ENCODE data around the gene CRAT.

Gene CRAT

GRCh38 chr9:129139233-129139992 lies 28.8 kb upstream of the CRAT start:
- Mint-ChIP-seq H3K27ac (peak overlapping the region; percentile 96), H3K4me3 (peak overlapping the region; percentile 71), H3K36me3 (ENCODE audit: low read depth) (peaks cover 16% of the 10 kb centered on the region), H3K4me1 (peaks cover 77% of the 10 kb centered on the region), H3K9me3 (no peaks in the 10 kb centered on the region), H3K27me3 (ENCODE audit: low read depth, poor library complexity) (peaks cover 3% of the 10 kb centered on the region)
- TF ChIP-seq CTCF (IDR thresholded peaks at IDR 0.05), result peak; percentile 91
- peak; percentile 77 for DNase-seq

- H3K27me3 Mint-ChIP-seq (ENCODE audit: low read depth, poor library complexity), result no peaks in the 10 kb centered on the region
- H3K36me3 Mint-ChIP-seq (ENCODE audit: low read depth), result peaks cover 14% of the 10 kb centered on the region
- no peaks in the 10 kb centered on the region for H3K9me3 Mint-ChIP-seq
- DNase-seq, result peak; percentile 22
- H3K27ac Mint-ChIP-seq, result peak overlapping the region; percentile 92
- peaks cover 73% of the 10 kb centered on the region for H3K4me1 Mint-ChIP-seq
- no peak for TF ChIP-seq CTCF (IDR thresholded peaks at IDR 0.05)
- no peak overlapping the region for H3K4me3 Mint-ChIP-seq
These were observed 28.1 kb upstream of the CRAT start for GRCh38 chr9:129138476-129139232.

GRCh38 chr9:129138144-129138462 lies 27.5 kb upstream of the CRAT start:
- TF ChIP-seq CTCF (IDR thresholded peaks at IDR 0.05), result no peak
- H3K36me3 Mint-ChIP-seq (ENCODE audit: low read depth), result peaks cover 17% of the 10 kb centered on the region
- H3K27me3 Mint-ChIP-seq (ENCODE audit: low read depth, poor library complexity), result no peaks in the 10 kb centered on the region
- DNase-seq, result no peak
- no peaks in the 10 kb centered on the region for H3K9me3 Mint-ChIP-seq
- peak overlapping the region; percentile 23 for H3K4me3 Mint-ChIP-seq
- H3K4me1 Mint-ChIP-seq, result peaks cover 73% of the 10 kb centered on the region
- peak overlapping the region; percentile 92 for H3K27ac Mint-ChIP-seq

GRCh38 chr9:129137292-129138143 lies 26.9 kb upstream of the CRAT start:
- H3K27ac Mint-ChIP-seq, result peak overlapping the region; percentile 92
- no peak for DNase-seq
- TF ChIP-seq CTCF (IDR thresholded peaks at IDR 0.05), result no peak
- peaks cover 17% of the 10 kb centered on the region for H3K36me3 Mint-ChIP-seq (ENCODE audit: low read depth)
- no peaks in the 10 kb centered on the region for H3K9me3 Mint-ChIP-seq
- peak overlapping the region; percentile 38 for H3K4me3 Mint-ChIP-seq
- H3K4me1 Mint-ChIP-seq, result peaks cover 73% of the 10 kb centered on the region
- H3K27me3 Mint-ChIP-seq (ENCODE audit: low read depth, poor library complexity), result no peaks in the 10 kb centered on the region

- Mint-ChIP-seq H3K27ac (no peak overlapping the region), H3K9me3 (no peaks in the 10 kb centered on the region), H3K27me3 (ENCODE audit: low read depth, poor library complexity) (no peaks in the 10 kb centered on the region), H3K4me1 (peaks cover 73% of the 10 kb centered on the region), H3K4me3 (no peak overlapping the region), H3K36me3 (ENCODE audit: low read depth) (peaks cover 22% of the 10 kb centered on the region)
- no peak for DNase-seq
- TF ChIP-seq CTCF (IDR thresholded peaks at IDR 0.05), result no peak
These were observed 25.9 kb upstream of the CRAT start for GRCh38 chr9:129136446-129137035.

Data from nephron progenitor cell (in vitro differentiated cells).